Astrocyte (in vitro differentiated cells and primary cell): ENCODE data around the gene DHRS13. TPM values are rescaled to one million over a fixed set of nuclear protein-coding genes. Genes with fewer than 3 reads are reported as not detected.

Source experiments
- DNase-seq: peaks from one replicate; pipeline ENCODE4 v3.0.0-alpha.2; 2010; ENCODE audit warnings: low read depth
- FAIRE-seq: peaks from 2 replicates; lab custom pipeline; 2011; peaks lifted over from hg19 to GRCh38; lab: Jason Lieb, UNC
- H2AFZ ChIP-seq: 2 replicates; pipeline ENCODE4 v1.6.0; 2012; ENCODE audit warnings: low read depth, low read length, inconsistent platforms
- H3K27ac ChIP-seq: 2 replicates; pipeline ENCODE4 v1.5.1; 2011; ENCODE audit warnings: low read depth, low read length, inconsistent platforms
- H3K27me3 ChIP-seq: 2 replicates; pipeline ENCODE4 v1.6.0; 2011; ENCODE audit warnings: low read length, inconsistent platforms; ENCODE audit not compliant: insufficient read depth
- H3K36me3 ChIP-seq: 2 replicates; pipeline ENCODE4 v1.5.1; 2011; ENCODE audit warnings: low read length, inconsistent platforms; ENCODE audit not compliant: insufficient read depth
- H3K4me1 ChIP-seq: 2 replicates; pipeline ENCODE4 v1.5.1; 2011; ENCODE audit warnings: low read length, inconsistent platforms; ENCODE audit not compliant: insufficient read depth
- H3K4me2 ChIP-seq: 2 replicates; pipeline ENCODE4 v1.6.0; 2012; ENCODE audit warnings: low read length, inconsistent platforms
- H3K4me3 ChIP-seq: 2 replicates; pipeline ENCODE4 v1.5.1; 2011; ENCODE audit warnings: low read depth, mild to moderate bottlenecking, low read length, inconsistent platforms; ENCODE audit not compliant: insufficient read depth
- H3K79me2 ChIP-seq: 2 replicates; pipeline ENCODE4 v1.6.0; 2012; ENCODE audit warnings: mild to moderate bottlenecking, low read length, inconsistent platforms; ENCODE audit not compliant: insufficient read depth
- H3K9ac ChIP-seq: 2 replicates; pipeline ENCODE4 v1.6.0; 2012; ENCODE audit warnings: mild to moderate bottlenecking, low read length, inconsistent platforms
- H3K9me3 ChIP-seq: 2 replicates; pipeline ENCODE4 v1.5.1; 2012; ENCODE audit warnings: low read depth, mild to moderate bottlenecking, low read length, inconsistent platforms; ENCODE audit not compliant: insufficient read depth
- H4K20me1 ChIP-seq: 2 replicates; pipeline ENCODE4 v1.6.0; 2012; ENCODE audit warnings: low read length, inconsistent platforms; ENCODE audit not compliant: insufficient read depth
- H3K27ac Mint-ChIP-seq: one replicate; pipeline ENCODE4 v1.8.0; 2021; ENCODE audit warnings: mild to moderate bottlenecking, mixed read lengths; ENCODE audit not compliant: unreplicated experiment
- H3K27me3 Mint-ChIP-seq: one replicate; pipeline ENCODE4 v1.8.0; 2021; ENCODE audit warnings: low read depth, mixed read lengths; ENCODE audit not compliant: unreplicated experiment
- H3K36me3 Mint-ChIP-seq: one replicate; pipeline ENCODE4 v1.8.0; 2021; ENCODE audit warnings: low read depth, mixed read lengths; ENCODE audit not compliant: unreplicated experiment
- H3K4me1 Mint-ChIP-seq: one replicate; pipeline ENCODE4 v1.8.0; 2021; ENCODE audit warnings: low read depth, mixed read lengths; ENCODE audit not compliant: unreplicated experiment
- H3K4me3 Mint-ChIP-seq: one replicate; pipeline ENCODE4 v1.8.0; 2021; ENCODE audit warnings: mild to moderate bottlenecking, moderate library complexity, mixed read lengths; ENCODE audit not compliant: unreplicated experiment
- H3K9me3 Mint-ChIP-seq: one replicate; pipeline ENCODE4 v1.8.0; 2021; ENCODE audit warnings: mild to moderate bottlenecking, mixed read lengths; ENCODE audit not compliant: unreplicated experiment
- CTCF ChIP-seq: IDR thresholded peaks from 2 replicates; pipeline ENCODE4 v1.5.1; 2011; ENCODE audit warnings: low read depth, mild to moderate bottlenecking, inconsistent platforms, low read length, moderate library complexity; ENCODE audit not compliant: insufficient read depth
- EZH2 ChIP-seq: IDR thresholded peaks from 2 replicates; pipeline ENCODE4 v1.6.1; 2012; ENCODE audit warnings: mild to moderate bottlenecking, low read length, inconsistent platforms; ENCODE audit not compliant: insufficient read depth
- total RNA-seq: library from RNA; stranded (reverse); gene quantifications from 2 replicates; pipeline ENCODE4 v1.2.1, GENCODE V29; 2021

Gene DHRS13
- total RNA-seq, 1 donor from 2014 or later, result 4.3 TPM

DNA sequence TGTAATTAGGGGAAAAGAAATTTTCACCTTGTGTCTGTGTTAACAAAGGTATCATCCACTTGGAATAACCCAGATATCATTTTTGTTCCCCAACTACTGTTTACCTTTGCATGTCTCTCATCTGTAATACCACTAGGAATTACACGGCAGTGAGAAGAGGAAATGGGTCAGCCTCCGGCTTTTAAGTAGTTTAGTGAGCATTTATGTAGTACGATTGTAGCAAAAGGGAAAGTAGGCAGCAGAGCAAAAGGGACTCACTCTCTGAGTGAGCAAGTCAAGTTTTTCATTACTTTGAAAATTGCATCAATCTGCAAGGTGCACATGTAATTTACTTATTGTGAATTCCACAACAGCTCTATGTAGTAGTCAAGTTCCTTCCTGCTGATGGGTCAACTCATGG is 37.3 kb upstream of the DHRS13 start:
- H3K36me3 ChIP-seq, result peaks cover 2% of the 10 kb centered on the region
- no peak overlapping the region for H3K4me2 ChIP-seq
- H3K9ac ChIP-seq, result no peak overlapping the region
- Mint-ChIP-seq H3K4me3 (no peak overlapping the region), H3K27me3 (no peaks in the 10 kb centered on the region), H3K4me1 (peaks cover 41% of the 10 kb centered on the region), H3K9me3 (no peaks in the 10 kb centered on the region), H3K27ac (no peak overlapping the region), H3K36me3 (no peaks in the 10 kb centered on the region)
- H3K27me3 ChIP-seq, result no peaks in the 10 kb centered on the region
- no peak for TF ChIP-seq EZH2
- TF ChIP-seq CTCF, result no peak
- DNase-seq, result no peak
- peaks cover 98% of the 10 kb centered on the region for H3K79me2 ChIP-seq
- H4K20me1 ChIP-seq, result peaks cover 96% of the 10 kb centered on the region
- no peak overlapping the region for H3K27ac ChIP-seq
- no peaks in the 10 kb centered on the region for H3K9me3 ChIP-seq
- no peak overlapping the region for H2AFZ ChIP-seq
- H3K4me3 ChIP-seq, result no peak overlapping the region
- FAIRE-seq, result no peak
- H3K4me1 ChIP-seq, result peaks cover 5% of the 10 kb centered on the region

DNA sequence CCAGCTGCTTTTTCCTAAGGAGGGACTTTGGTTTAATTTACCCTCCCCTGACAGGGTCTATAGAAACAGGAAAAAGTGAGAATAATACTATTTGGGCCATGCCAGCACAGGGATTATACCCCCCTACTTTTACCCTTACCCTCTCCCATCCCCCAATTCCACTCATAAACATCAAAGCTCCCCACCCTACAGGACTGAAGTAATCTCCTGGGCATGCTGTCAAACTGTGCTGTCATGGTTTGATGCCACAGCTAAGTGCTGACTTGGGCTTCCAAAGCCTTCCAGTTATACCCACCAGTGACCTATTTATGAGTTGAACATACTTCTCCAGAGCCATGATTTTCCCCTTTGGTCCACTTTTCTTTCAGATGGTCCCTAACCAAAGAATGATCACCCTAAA is 35.7 kb upstream of the DHRS13 start:
- Histone ChIP-seq H3K4me2 (no peak overlapping the region), H3K9me3 (no peaks in the 10 kb centered on the region), H3K9ac (no peak overlapping the region), H3K27me3 (no peaks in the 10 kb centered on the region), H2AFZ (no peak overlapping the region), H3K36me3 (peaks cover 2% of the 10 kb centered on the region), H3K27ac (no peak overlapping the region), H3K4me3 (no peak overlapping the region), H3K4me1 (no peaks in the 10 kb centered on the region), H3K79me2 (peaks cover 97% of the 10 kb centered on the region), H4K20me1 (peaks cover 95% of the 10 kb centered on the region)
- H3K9me3 Mint-ChIP-seq, result no peaks in the 10 kb centered on the region
- H3K27ac Mint-ChIP-seq, result no peak overlapping the region
- DNase-seq (no peak), FAIRE-seq (no peak)
- peaks cover 2% of the 10 kb centered on the region for H3K36me3 Mint-ChIP-seq
- H3K4me1 Mint-ChIP-seq, result peaks cover 31% of the 10 kb centered on the region
- peak overlapping the region; percentile 16 for H3K4me3 Mint-ChIP-seq
- H3K27me3 Mint-ChIP-seq, result no peaks in the 10 kb centered on the region
- TF ChIP-seq CTCF (no peak), EZH2 (no peak)

GRCh38 chr17:28937044-28937729 is 34.3 kb upstream of the DHRS13 start:
- H3K9me3 ChIP-seq, result no peaks in the 10 kb centered on the region
- Mint-ChIP-seq H3K36me3 (peaks cover 4% of the 10 kb centered on the region), H3K27me3 (no peaks in the 10 kb centered on the region), H3K4me3 (no peak overlapping the region), H3K27ac (no peak overlapping the region), H3K9me3 (no peaks in the 10 kb centered on the region), H3K4me1 (peaks cover 31% of the 10 kb centered on the region)
- H3K9ac ChIP-seq, result no peak overlapping the region
- DNase-seq, result no peak
- no peak overlapping the region for H3K4me2 ChIP-seq
- TF ChIP-seq CTCF, result no peak
- TF ChIP-seq EZH2, result no peak
- no peak overlapping the region for H3K27ac ChIP-seq
- no peaks in the 10 kb centered on the region for H3K4me1 ChIP-seq
- peaks cover 99% of the 10 kb centered on the region for H3K79me2 ChIP-seq
- H2AFZ ChIP-seq, result no peak overlapping the region
- H3K27me3 ChIP-seq, result no peaks in the 10 kb centered on the region
- peaks cover 2% of the 10 kb centered on the region for H3K36me3 ChIP-seq
- H3K4me3 ChIP-seq, result no peak overlapping the region
- peaks cover 99% of the 10 kb centered on the region for H4K20me1 ChIP-seq
- FAIRE-seq, result no peak
